H1 (cell line): ENCODE results near the gene GABRR1. TPM values are rescaled to one million over a fixed set of nuclear protein-coding genes. Genes with fewer than 3 reads are reported as not detected.
A peak's percentile ranks its signal among the peaks of the same experiment; 100 is the strongest.

Source experiments
- CTCF ChIA-PET: fragments of 300-600 bp; sonication (Branson Sonifier 250); formaldehyde crosslinking; loops from one replicate; lab custom pipeline; 2021; ENCODE audit not compliant: partially characterized antibody; lab: Charles Lee
- POLR2A ChIA-PET: fragments of 300-600 bp; sonication (Branson Sonifier 250); formaldehyde crosslinking; loops from one replicate; lab custom pipeline; 2021; ENCODE audit warnings: inconsistent platforms; ENCODE audit not compliant: partially characterized antibody; lab: Charles Lee
- DNase-seq, 2 experiments: peaks; one replicate each; pipeline versions ENCODE4 v3.0.0 to v3.0.0-alpha.2; 2010 to 2022; ENCODE audit warnings: low spot score in 2 of 2, low read depth in 1 of 2, mixed read lengths in 1 of 2
- FAIRE-seq: peaks from 2 replicates; lab custom pipeline; 2011; peaks lifted over from hg19 to GRCh38; lab: Jason Lieb, UNC
- H2AFZ ChIP-seq: 2 replicates; pipeline ENCODE4 v1.8.1; 2012; ENCODE audit warnings: low read length, inconsistent platforms
- H2AK5ac ChIP-seq: 2 replicates; pipeline ENCODE4 v1.6.1; 2013; ENCODE audit warnings: low read depth, low read length
- H2BK120ac ChIP-seq: replicated peaks from 2 replicates; pipeline ENCODE3; 2013; ENCODE audit warnings: low read depth, low read length, inconsistent platforms
- H2BK12ac ChIP-seq: 2 replicates; pipeline ENCODE4 v1.6.1; 2013; ENCODE audit warnings: low read depth, low read length
- H2BK15ac ChIP-seq: 2 replicates; pipeline ENCODE4 v1.6.1; 2013; ENCODE audit warnings: low read length
- H2BK20ac ChIP-seq: 2 replicates; pipeline ENCODE4 v1.6.1; 2013; ENCODE audit warnings: low read length
- H2BK5ac ChIP-seq: 2 replicates; pipeline ENCODE4 v1.6.1; 2013; ENCODE audit warnings: low read depth, low read length
- H3K14ac ChIP-seq: 2 replicates; pipeline ENCODE4 v1.6.1; 2013; ENCODE audit warnings: inconsistent platforms; ENCODE audit not compliant: insufficient read length
- H3K18ac ChIP-seq: 2 replicates; pipeline ENCODE4 v1.6.1; 2013; ENCODE audit warnings: low read length; ENCODE audit errors: extremely low read depth
- H3K23ac ChIP-seq: 2 replicates; pipeline ENCODE4 v1.6.1; 2013; ENCODE audit warnings: inconsistent platforms; ENCODE audit not compliant: insufficient read length
- H3K23me2 ChIP-seq: 2 replicates; pipeline ENCODE4 v1.6.1; 2013; ENCODE audit warnings: low read depth, low read length
- H3K27ac ChIP-seq: 2 replicates; pipeline ENCODE4 v1.6.1; 2011; ENCODE audit warnings: low read depth, low read length, inconsistent platforms
- H3K27me3 ChIP-seq, 4 experiments: replicated peaks in 1 of 4; 1 replicate in 1 of 4; 2 replicates in 3 of 4; pipeline versions ENCODE4 v1.6.1 to v1.8.1; 2011 to 2013; ENCODE audit warnings: low read length in 3 of 4, mild to moderate bottlenecking in 3 of 4, inconsistent platforms in 2 of 4, mixed read lengths in 2 of 4, moderate library complexity in 1 of 4; ENCODE audit not compliant: control insufficient read depth in 3 of 4, insufficient read depth in 3 of 4; ENCODE audit errors: extremely low read depth in 1 of 4
- H3K36me3 ChIP-seq, 4 experiments: 2 replicates each; pipeline versions ENCODE4 v1.6.1 to v1.8.1; 2011 to 2013; ENCODE audit warnings: mild to moderate bottlenecking in 4 of 4, low read length in 3 of 4, moderate library complexity in 2 of 4, control low read depth in 1 of 4, inconsistent platforms in 1 of 4; ENCODE audit not compliant: insufficient read depth in 4 of 4, control insufficient read depth in 2 of 4
- H3K4ac ChIP-seq: replicated peaks from 2 replicates; pipeline ENCODE3; 2013; ENCODE audit warnings: low read length, low read depth, mixed read lengths, inconsistent platforms; ENCODE audit not compliant: insufficient read length
- H3K4me1 ChIP-seq, 4 experiments: replicated peaks in 1 of 4; 1 replicate in 1 of 4; 2 replicates in 3 of 4; pipeline versions ENCODE4 v1.6.1 to v1.8.1; 2011 to 2013; ENCODE audit warnings: low read length in 3 of 4, inconsistent platforms in 2 of 4, mixed read lengths in 1 of 4; ENCODE audit not compliant: insufficient read depth in 4 of 4, control insufficient read depth in 3 of 4
- H3K4me2 ChIP-seq, 2 experiments: 2 replicates each; pipeline versions ENCODE4 v1.6.1 to v1.8.1; 2011 to 2013; ENCODE audit warnings: low read depth in 2 of 2, low read length in 2 of 2, control low read depth in 1 of 2, inconsistent platforms in 1 of 2, mild to moderate bottlenecking in 1 of 2; ENCODE audit not compliant: insufficient read depth in 1 of 2
- H3K4me3 ChIP-seq, 4 experiments: fragments of 200-600, 300-600 bp in 1 of 4; sonication (generic), shearing (Covaris generic), sonication (Bioruptor Twin) in 1 of 4; 2 replicates each; pipeline versions ENCODE4 v1.5.1 to v1.8.1; 2011 to 2016; ENCODE audit warnings: low read length in 4 of 4, low read depth in 3 of 4, control low read depth in 2 of 4, inconsistent platforms in 2 of 4, mild to moderate bottlenecking in 2 of 4, mixed read lengths in 1 of 4, moderate library complexity in 1 of 4; ENCODE audit not compliant: insufficient read depth in 2 of 4; ENCODE audit errors: extremely low read depth in 1 of 4
- H3K56ac ChIP-seq: replicated peaks from 2 replicates; pipeline ENCODE3; 2013; ENCODE audit warnings: low read depth, mild to moderate bottlenecking, mixed read lengths, low read length, inconsistent platforms; ENCODE audit not compliant: insufficient read length
- H3K79me1 ChIP-seq: 2 replicates; pipeline ENCODE4 v1.6.1; 2013; ENCODE audit warnings: low read depth, low read length, control low read depth
- H3K79me2 ChIP-seq, 2 experiments: 2 replicates each; pipeline versions ENCODE4 v1.6.1 to v1.8.1; 2012 to 2013; ENCODE audit warnings: low read length in 2 of 2, mild to moderate bottlenecking in 2 of 2, inconsistent platforms in 1 of 2; ENCODE audit not compliant: insufficient read depth in 2 of 2, control insufficient read depth in 1 of 2
- H3K9ac ChIP-seq, 4 experiments: replicated peaks in 1 of 4; 1 replicate in 1 of 4; 2 replicates in 3 of 4; pipeline versions ENCODE4 v1.6.1 to v1.8.1; 2011 to 2013; ENCODE audit warnings: low read depth in 3 of 4, low read length in 3 of 4, control low read depth in 2 of 4, mild to moderate bottlenecking in 2 of 4, moderate library complexity in 2 of 4, inconsistent platforms in 1 of 4; ENCODE audit errors: extremely low read depth in 1 of 4
- H3K9me3 ChIP-seq, 2 experiments: 2 replicates each; pipeline versions ENCODE4 v1.6.1 to v1.8.1; 2012 to 2013; ENCODE audit warnings: mild to moderate bottlenecking in 2 of 2, moderate library complexity in 2 of 2, control low read depth in 1 of 2, inconsistent platforms in 1 of 2, low read depth in 1 of 2, low read length in 1 of 2, mixed read lengths in 1 of 2; ENCODE audit not compliant: insufficient read depth in 2 of 2
- H4K20me1 ChIP-seq, 2 experiments: replicated peaks in 1 of 2; 2 replicates each; pipeline versions ENCODE3 to v1.8.1; 2011 to 2013; ENCODE audit warnings: inconsistent platforms in 2 of 2, low read length in 2 of 2, mild to moderate bottlenecking in 1 of 2; ENCODE audit not compliant: insufficient read depth in 2 of 2, control insufficient read depth in 1 of 2
- H4K5ac ChIP-seq: 2 replicates; pipeline ENCODE4 v1.6.1; 2013; ENCODE audit warnings: low read length, low read depth, mixed read lengths, inconsistent platforms; ENCODE audit not compliant: insufficient read length
- H4K8ac ChIP-seq: 2 replicates; pipeline ENCODE4 v1.8.0; 2013; ENCODE audit warnings: mild to moderate bottlenecking, moderate library complexity, low read length, inconsistent platforms; ENCODE audit not compliant: insufficient read depth; ENCODE audit errors: extremely low read depth
- H4K91ac ChIP-seq: replicated peaks from 2 replicates; pipeline ENCODE3; 2013; ENCODE audit warnings: low read length, mixed read lengths, inconsistent platforms; ENCODE audit not compliant: insufficient read length
- CEBPB ChIP-seq: IDR thresholded peaks from 2 replicates; pipeline ENCODE4 v1.6.1; 2012; ENCODE audit warnings: low read depth, low read length
- POU5F1 ChIP-seq: IDR thresholded peaks from 2 replicates; pipeline ENCODE4 v1.6.1; 2011; ENCODE audit warnings: low read depth, mild to moderate bottlenecking, low read length, moderate library complexity
- SP1 ChIP-seq: IDR thresholded peaks from 2 replicates; pipeline ENCODE4 v1.6.1; 2011; ENCODE audit warnings: low read depth, low read length
- TCF12 ChIP-seq: IDR thresholded peaks from 2 replicates; pipeline ENCODE4 v1.6.1; 2011; ENCODE audit warnings: low read depth, mild to moderate bottlenecking, low read length
- WGBS, 2 experiments: shearing (Covaris generic) in 1 of 2; methylation state at CpG; one replicate each; pipeline versions ENCODE4 v1.1.6 to v1.1.7; 2013 to 2015; ENCODE audit warnings: low lambda C conversion rate in 2 of 2, mixed read lengths in 2 of 2, inconsistent platforms in 1 of 2, low coverage in 1 of 2, missing lambda C conversion rate in 1 of 2; ENCODE audit not compliant: insufficient replicate concordance in 2 of 2, insufficient coverage in 1 of 2, insufficient read length in 1 of 2; ENCODE audit errors: extremely low coverage in 1 of 2, missing lambda C conversion rate in 1 of 2; 5-methylcytosine and 5-hydroxymethylcytosine counted together
- polyA plus RNA-seq, 7 experiments: library from polyadenylated mRNA; depleted of rRNA in 3 of 7; stranded (reverse) in 5 of 7; unstranded in 2 of 7; fragments of >200 nt in 5 of 7; fragments of 200-250 nt in 2 of 7; gene quantifications; 1 replicate in 5 of 7; 2 replicates in 1 of 7; 4 replicates in 1 of 7; pipeline versions ENCODE4 v1.2.1 to v1.2.3, GENCODE V29; 2011 to 2013; ENCODE audit warnings: missing spikeins in 2 of 7, mixed read lengths in 2 of 7
- total RNA-seq: library from RNA; stranded (reverse); fragmentation: NEBNext Ultra II Directional; extraction: Animal tissue kit (Norgen Biotek cat#: 25700); gene quantifications from 2 replicates; pipeline ENCODE4 v1.2.1, GENCODE V29; 2021
- TF ChIP-seq, protein P1 (sequence below), 3 experiments: IDR thresholded peaks; 1 replicate in 2 of 3; 2 replicates in 1 of 3; pipeline versions ENCODE4 v1.5.1 to v1.6.1; 2011; ENCODE audit warnings: low read length in 3 of 3, mild to moderate bottlenecking in 3 of 3, inconsistent platforms in 2 of 3, low read depth in 1 of 3, moderate library complexity in 1 of 3; ENCODE audit not compliant: insufficient read depth in 1 of 3; ENCODE audit errors: control extremely low read depth in 1 of 3

The GABRR1 gene
- total and polyA plus RNA-seq, 2 of the 8 experiments (the other 6 are each of a cell fraction or from before 2014, with no cell fraction given), result 0.60 to 0.63 TPM

DNA sequence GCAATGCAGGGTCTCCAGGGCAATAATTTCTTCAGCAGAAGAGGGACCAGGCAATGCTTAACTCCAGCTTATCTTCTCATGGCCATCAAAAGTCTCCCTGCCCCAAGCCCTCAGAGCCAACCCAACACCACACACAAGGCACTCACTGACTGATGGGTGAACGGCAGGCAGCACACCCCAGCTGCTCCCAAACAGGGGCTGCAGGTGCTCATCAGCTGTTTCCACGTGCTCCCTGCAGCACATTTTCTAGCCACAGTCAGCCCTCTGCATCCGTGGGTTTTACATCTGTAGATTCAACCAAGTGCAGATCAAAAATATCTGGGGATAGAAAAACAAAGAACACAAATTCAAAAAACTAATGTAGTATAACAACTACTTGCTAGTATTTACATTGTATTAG is 4.0 kb upstream of the GABRR1 start:
- no peaks in the 10 kb centered on the region; a peak in 1 of 4 replicates for H3K9me3 ChIP-seq
- no peak overlapping the region for H3K23ac ChIP-seq
- no peaks in the 10 kb centered on the region for H3K79me1 ChIP-seq
- no peak overlapping the region for H4K5ac ChIP-seq
- H3K36me3 ChIP-seq, result no peaks in the 10 kb centered on the region
- H3K14ac ChIP-seq, result no peak overlapping the region
- no peak overlapping the region for H4K91ac ChIP-seq
- DNase-seq, result no peak
- H3K4ac ChIP-seq, result no peak overlapping the region
- no peak overlapping the region for H2BK20ac ChIP-seq
- TF ChIP-seq TCF12, result no peak
- TF ChIP-seq POU5F1, result no peak
- TF ChIP-seq, protein P1, sequence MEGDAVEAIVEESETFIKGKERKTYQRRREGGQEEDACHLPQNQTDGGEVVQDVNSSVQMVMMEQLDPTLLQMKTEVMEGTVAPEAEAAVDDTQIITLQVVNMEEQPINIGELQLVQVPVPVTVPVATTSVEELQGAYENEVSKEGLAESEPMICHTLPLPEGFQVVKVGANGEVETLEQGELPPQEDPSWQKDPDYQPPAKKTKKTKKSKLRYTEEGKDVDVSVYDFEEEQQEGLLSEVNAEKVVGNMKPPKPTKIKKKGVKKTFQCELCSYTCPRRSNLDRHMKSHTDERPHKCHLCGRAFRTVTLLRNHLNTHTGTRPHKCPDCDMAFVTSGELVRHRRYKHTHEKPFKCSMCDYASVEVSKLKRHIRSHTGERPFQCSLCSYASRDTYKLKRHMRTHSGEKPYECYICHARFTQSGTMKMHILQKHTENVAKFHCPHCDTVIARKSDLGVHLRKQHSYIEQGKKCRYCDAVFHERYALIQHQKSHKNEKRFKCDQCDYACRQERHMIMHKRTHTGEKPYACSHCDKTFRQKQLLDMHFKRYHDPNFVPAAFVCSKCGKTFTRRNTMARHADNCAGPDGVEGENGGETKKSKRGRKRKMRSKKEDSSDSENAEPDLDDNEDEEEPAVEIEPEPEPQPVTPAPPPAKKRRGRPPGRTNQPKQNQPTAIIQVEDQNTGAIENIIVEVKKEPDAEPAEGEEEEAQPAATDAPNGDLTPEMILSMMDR (IDR thresholded peaks at IDR 0.05; ENCODE audit: control extremely low read depth in 1 of 3, insufficient read depth in 1 of 3, low read depth in 1 of 3, low read length in 3 of 3), result no peak
- no peak for TF ChIP-seq SP1
- TF ChIP-seq CEBPB, result no peak
- H3K4me3 ChIP-seq, result no peak overlapping the region
- H3K4me2 ChIP-seq, result no peak overlapping the region
- H3K27ac ChIP-seq, result no peak overlapping the region
- H3K4me1 ChIP-seq, result peaks cover 0 to 2% (median 0%) of the 10 kb centered on the region in 4 experiments; a peak in 1 of 7 replicates
- no peak overlapping the region for H3K56ac ChIP-seq
- H2BK12ac ChIP-seq, result no peak overlapping the region
- H2AFZ ChIP-seq, result no peak overlapping the region
- no peak overlapping the region for H3K18ac ChIP-seq
- ChIA-PET CTCF (interaction anchor here (0.5 to 1.8 kb wide), 7 partner anchors 13 to 918 kb away, joined by 3 to 9 read pairs (median 3); no protein-coding TSS in a partner anchor), POLR2A (no interaction called here)
- H3K23me2 ChIP-seq, result no peaks in the 10 kb centered on the region
- H3K27me3 ChIP-seq, result no peaks in the 10 kb centered on the region
- H3K79me2 ChIP-seq, result no peaks in the 10 kb centered on the region
- H3K9ac ChIP-seq, result peak overlapping the region in 1 of 4 experiments; percentile 18; a peak in 1 of 7 replicates
- WGBS, 2 experiments, result 90% methylated on average over 3 of the region's 3 CpGs; no CpG with 5 or more reads in 1 of the 2 experiments
- H2AK5ac ChIP-seq, result no peak overlapping the region
- H4K8ac ChIP-seq, result no peak overlapping the region
- no peak overlapping the region for H2BK5ac ChIP-seq
- no peaks in the 10 kb centered on the region for H4K20me1 ChIP-seq
- no peak overlapping the region for H2BK15ac ChIP-seq
- H2BK120ac ChIP-seq, result no peak overlapping the region
- FAIRE-seq, result no peak
